SK-N-MC (cell line): Measurements from ENCODE around the gene PF4V1.

Experiments used
- DNase-seq: peaks from one replicate; pipeline ENCODE4 v3.0.0-alpha.2; 2011; ENCODE audit warnings: low read depth, low spot score
- H3K27ac ChIP-seq: fragments of 200-600 bp; sonication (generic); 2 replicates; pipeline ENCODE4 v1.5.1; 2016; ENCODE audit warnings: mixed run types
- H3K36me3 ChIP-seq: fragments of 200-600 bp; sonication (generic); 2 replicates; pipeline ENCODE4 v1.6.1; 2017; ENCODE audit warnings: antibody characterized with exemption, low read length, mixed read lengths; ENCODE audit not compliant: insufficient read depth
- H3K4me3 ChIP-seq: fragments of 200-600 bp; sonication (generic); 2 replicates; pipeline ENCODE4 v1.5.1; 2016
- H3K9ac ChIP-seq: fragments of 200-600 bp; sonication (generic); 2 replicates; pipeline ENCODE4 v1.8.0; 2017; ENCODE audit warnings: mixed run types, mixed read lengths; ENCODE audit not compliant: insufficient read length
- H3K9me3 ChIP-seq: fragments of 200-600 bp; sonication (generic); 2 replicates; pipeline ENCODE4 v1.6.1; 2017; ENCODE audit warnings: low read depth, mild to moderate bottlenecking, antibody characterized with exemption, low read length, moderate library complexity, mixed read lengths
- EZH2 ChIP-seq: fragments of 200-600 bp; sonication (generic); IDR thresholded peaks from one replicate; pipeline ENCODE4 v1.6.1; 2017; ENCODE audit warnings: antibody characterized with exemption
- FOXP2 ChIP-seq: optimal IDR thresholded peaks from 2 replicates; pipeline ENCODE3; 2011; ENCODE audit warnings: mild to moderate bottlenecking, moderate library complexity; ENCODE audit not compliant: insufficient read depth; ENCODE audit errors: extremely low read length, control extremely low read depth
- POLR2AphosphoS5 ChIP-seq: IDR thresholded peaks from 2 replicates; pipeline ENCODE4 v1.6.1; 2012; ENCODE audit warnings: mild to moderate bottlenecking, low read depth, low read length, borderline replicate concordance

PF4V1 gene

DNA sequence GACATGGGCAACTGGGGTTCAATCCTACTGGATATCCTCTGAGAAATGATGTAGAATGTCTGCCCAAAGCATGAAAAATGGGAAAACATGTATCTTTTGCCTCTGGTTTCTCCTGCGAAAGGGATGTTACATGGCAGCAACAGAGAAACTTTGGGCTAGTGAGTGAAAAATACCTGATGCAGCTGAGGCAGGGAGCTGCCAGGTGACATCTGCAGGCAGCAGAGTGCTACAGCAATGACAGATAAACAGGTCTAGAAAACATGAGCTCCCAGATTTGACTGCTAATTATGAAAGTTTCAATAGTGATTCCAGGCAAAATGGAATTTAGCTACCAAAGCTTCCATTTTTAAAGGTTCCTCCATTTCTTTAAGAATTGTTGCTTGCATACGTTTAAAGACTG, 11.3 kb downstream of the PF4V1 start:
- no peak for DNase-seq
- Histone ChIP-seq H3K9ac (no peak overlapping the region), H3K9me3 (no peaks in the 10 kb centered on the region), H3K4me3 (no peak overlapping the region), H3K36me3 (no peaks in the 10 kb centered on the region), H3K27ac (no peak overlapping the region)
- TF ChIP-seq POLR2AphosphoS5 (no peak), FOXP2 (no peak)

DNA sequence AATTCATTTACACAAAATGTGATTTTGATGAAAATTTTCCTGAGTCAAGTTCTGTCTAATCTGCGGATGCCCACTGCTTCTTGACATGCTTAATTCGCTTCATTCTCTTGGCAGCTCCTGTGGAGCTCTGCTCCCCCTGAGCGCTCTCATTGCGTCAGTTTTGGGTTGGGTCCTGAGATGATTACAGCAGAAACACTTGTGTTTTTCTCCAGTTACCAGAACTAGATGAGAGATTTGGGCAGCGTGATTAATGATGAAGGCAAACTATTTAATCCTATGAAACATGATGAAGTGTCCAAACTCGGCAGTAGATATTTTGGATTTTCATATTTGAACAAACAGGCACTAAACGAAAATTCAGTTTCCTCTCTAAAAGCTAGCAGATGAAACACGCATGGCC, 11.9 kb downstream of the PF4V1 start:
- H3K9me3 ChIP-seq, result no peaks in the 10 kb centered on the region
- no peaks in the 10 kb centered on the region for H3K36me3 ChIP-seq
- no peak for TF ChIP-seq POLR2AphosphoS5
- no peak for TF ChIP-seq EZH2
- no peak overlapping the region for H3K4me3 ChIP-seq
- no peak overlapping the region for H3K27ac ChIP-seq
- H3K9ac ChIP-seq, result no peak overlapping the region
- DNase-seq, result no peak

GRCh38 chr4:73865431-73866096, 12.5 kb downstream of the PF4V1 start:
- Histone ChIP-seq H3K9me3 (no peaks in the 10 kb centered on the region), H3K27ac (no peak overlapping the region), H3K36me3 (no peaks in the 10 kb centered on the region), H3K9ac (no peak overlapping the region), H3K4me3 (no peak overlapping the region)
- DNase-seq, result no peak
- no peak for TF ChIP-seq FOXP2
- no peak for TF ChIP-seq EZH2
- TF ChIP-seq POLR2AphosphoS5, result no peak

DNA sequence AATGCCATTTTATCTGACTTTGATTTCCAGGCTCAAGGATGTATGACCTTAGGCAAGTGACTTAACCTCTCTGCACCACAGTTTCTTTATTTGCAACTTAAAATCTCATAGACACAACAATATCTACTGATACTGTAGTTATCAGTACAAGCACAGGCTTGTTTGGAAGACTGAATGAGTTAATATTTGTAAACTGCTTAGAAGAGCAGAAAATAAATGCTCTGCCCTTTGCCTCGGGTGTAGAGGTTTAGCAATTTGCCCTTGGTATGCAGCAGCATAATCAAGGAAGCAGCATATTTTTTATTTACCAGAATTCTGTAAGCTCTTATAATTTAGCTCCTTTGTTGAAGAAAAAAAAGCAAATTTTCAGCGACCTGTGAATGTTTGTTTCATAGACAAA, 13.2 kb downstream of the PF4V1 start:
- TF ChIP-seq FOXP2, result no peak
- no peak for TF ChIP-seq POLR2AphosphoS5
- no peak for TF ChIP-seq EZH2
- Histone ChIP-seq H3K9me3 (no peaks in the 10 kb centered on the region), H3K36me3 (no peaks in the 10 kb centered on the region), H3K9ac (peak overlapping the region; percentile 41), H3K27ac (no peak overlapping the region), H3K4me3 (peak overlapping the region; percentile 28; the same call in 1 of the 2 replicates)
- no peak for DNase-seq

- no peak overlapping the region for H3K27ac ChIP-seq
Measured at GRCh38 chr4:73867783-73868182, 14.7 kb downstream of the PF4V1 start.

GRCh38 chr4:73868206-73869129, 15.4 kb downstream of the PF4V1 start:
- H3K9ac ChIP-seq, result no peak overlapping the region
- peak overlapping the region; percentile 72 for H3K4me3 ChIP-seq
- H3K36me3 ChIP-seq, result no peaks in the 10 kb centered on the region
- DNase-seq, result no peak
- TF ChIP-seq EZH2, result no peak
- TF ChIP-seq FOXP2, result no peak
- no peak for TF ChIP-seq POLR2AphosphoS5
- no peaks in the 10 kb centered on the region for H3K9me3 ChIP-seq
- no peak overlapping the region for H3K27ac ChIP-seq

More at GRCh38 chr4:73867783-73868182, 14.7 kb downstream of the PF4V1 start:
- no peak overlapping the region for H3K9ac ChIP-seq
- H3K36me3 ChIP-seq, result no peaks in the 10 kb centered on the region
- no peaks in the 10 kb centered on the region for H3K9me3 ChIP-seq
- no peak overlapping the region for H3K4me3 ChIP-seq
- DNase-seq, result no peak
- TF ChIP-seq FOXP2 (no peak), POLR2AphosphoS5 (no peak), EZH2 (no peak)

- no peaks in the 10 kb centered on the region for H3K9me3 ChIP-seq
- DNase-seq, result no peak
- H3K36me3 ChIP-seq, result no peaks in the 10 kb centered on the region
- no peak for TF ChIP-seq POLR2AphosphoS5
- TF ChIP-seq FOXP2, result no peak
- TF ChIP-seq EZH2, result no peak
- no peak within 1 kb of the TSS for H3K9ac ChIP-seq
- H3K4me3 ChIP-seq, result peak within 1 kb of the TSS; percentile 72
- no peak within 1 kb of the TSS for H3K27ac ChIP-seq
Measured at GRCh38 chr4:73869130-73870055, 16.3 kb downstream of the PF4V1 start, which contains the start of gene CXCL1. Gene CXCL1 (plus strand): TSS chr4:73869393. CDS start chr4:73869471, 78 bp downstream.

DNA sequence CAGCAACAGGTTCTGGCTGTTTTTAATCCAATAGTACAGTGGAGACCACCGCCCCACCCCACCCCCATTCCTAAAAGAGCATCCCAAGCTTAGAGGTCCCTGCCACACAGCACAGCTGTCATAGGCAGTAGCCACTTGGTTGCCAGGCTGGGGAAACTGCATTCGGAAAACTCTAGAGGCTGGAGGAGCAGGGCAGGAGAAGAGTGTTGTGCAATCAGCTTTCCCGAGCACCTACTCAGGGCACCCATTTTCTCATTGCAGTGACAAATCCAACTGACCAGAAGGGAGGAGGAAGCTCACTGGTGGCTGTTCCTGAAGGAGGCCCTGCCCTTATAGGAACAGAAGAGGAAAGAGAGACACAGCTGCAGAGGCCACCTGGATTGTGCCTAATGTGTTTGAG, 17.2 kb downstream of the PF4V1 start:
- DNase-seq, result no peak
- no peaks in the 10 kb centered on the region for H3K9me3 ChIP-seq
- no peak overlapping the region for H3K9ac ChIP-seq
- H3K27ac ChIP-seq, result no peak overlapping the region
- no peaks in the 10 kb centered on the region for H3K36me3 ChIP-seq
- no peak overlapping the region for H3K4me3 ChIP-seq
- TF ChIP-seq POLR2AphosphoS5, result no peak
- no peak for TF ChIP-seq FOXP2
- TF ChIP-seq EZH2, result no peak
